ENCODE results near the gene NPY2R. TPM values are rescaled to one million over a fixed set of nuclear protein-coding genes. Genes with fewer than 3 reads are reported as not detected.

NPY2R gene
- total and polyA plus RNA-seq, 2 donors (not counting 1 experiment from before 2014, with no cell fraction given): not detected

DNA sequence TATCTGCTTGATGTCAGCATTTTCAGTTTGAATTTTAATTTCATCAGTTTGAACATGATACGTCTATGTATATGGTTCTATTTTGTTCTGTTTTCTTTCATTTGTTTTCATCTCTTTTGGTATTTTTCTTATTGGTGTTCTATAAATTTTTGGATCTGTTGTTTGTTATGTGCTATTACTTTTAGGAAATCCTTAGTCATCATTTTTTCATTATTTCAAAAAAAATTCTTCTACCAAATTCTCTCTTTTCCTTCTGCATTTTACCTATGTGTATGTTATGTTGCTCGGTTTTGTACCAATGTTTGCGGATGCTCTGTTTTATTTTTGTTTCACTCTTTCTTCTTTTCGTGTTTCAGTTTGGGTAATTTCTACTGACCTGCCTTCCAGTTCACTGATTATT, 32.8 kb downstream of the NPY2R start:
- no peak overlapping the region for H3K4me3 ChIP-seq (replicated peaks in 1 of 4; ENCODE audit: control extremely low read depth in 1 of 4, insufficient read depth in 1 of 4, low read depth in 3 of 4, low read length in 4 of 4)
- no peaks in the 10 kb centered on the region for H3K9me3 ChIP-seq (ENCODE audit: control insufficient read depth, insufficient read depth, low read depth, low read length)
- TF ChIP-seq EZH2 (IDR thresholded peaks at IDR 0.05; ENCODE audit: low read length, missing control alignments): no peak
- TF ChIP-seq, protein P1, sequence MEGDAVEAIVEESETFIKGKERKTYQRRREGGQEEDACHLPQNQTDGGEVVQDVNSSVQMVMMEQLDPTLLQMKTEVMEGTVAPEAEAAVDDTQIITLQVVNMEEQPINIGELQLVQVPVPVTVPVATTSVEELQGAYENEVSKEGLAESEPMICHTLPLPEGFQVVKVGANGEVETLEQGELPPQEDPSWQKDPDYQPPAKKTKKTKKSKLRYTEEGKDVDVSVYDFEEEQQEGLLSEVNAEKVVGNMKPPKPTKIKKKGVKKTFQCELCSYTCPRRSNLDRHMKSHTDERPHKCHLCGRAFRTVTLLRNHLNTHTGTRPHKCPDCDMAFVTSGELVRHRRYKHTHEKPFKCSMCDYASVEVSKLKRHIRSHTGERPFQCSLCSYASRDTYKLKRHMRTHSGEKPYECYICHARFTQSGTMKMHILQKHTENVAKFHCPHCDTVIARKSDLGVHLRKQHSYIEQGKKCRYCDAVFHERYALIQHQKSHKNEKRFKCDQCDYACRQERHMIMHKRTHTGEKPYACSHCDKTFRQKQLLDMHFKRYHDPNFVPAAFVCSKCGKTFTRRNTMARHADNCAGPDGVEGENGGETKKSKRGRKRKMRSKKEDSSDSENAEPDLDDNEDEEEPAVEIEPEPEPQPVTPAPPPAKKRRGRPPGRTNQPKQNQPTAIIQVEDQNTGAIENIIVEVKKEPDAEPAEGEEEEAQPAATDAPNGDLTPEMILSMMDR (conservative IDR thresholded peaks at IDR 0.05 in 1 of 2, IDR thresholded peaks at IDR 0.05 in 1 of 2; ENCODE audit: low read depth in 1 of 2, low read length in 2 of 2): no peak
- H2AFZ ChIP-seq (ENCODE audit: low read length): no peak overlapping the region
- DNase-seq (ENCODE audit: low read depth in 2 of 2): no peak
- no peaks in the 10 kb centered on the region for H3K4me1 ChIP-seq (ENCODE audit: control insufficient read depth, extremely low read depth, insufficient read depth, low read length)
- H3K36me3 ChIP-seq (ENCODE audit: control insufficient read depth, insufficient read depth, low read length): no peaks in the 10 kb centered on the region
- H3K9ac ChIP-seq (ENCODE audit: insufficient read depth, low read length): no peak overlapping the region
- H3K4me2 ChIP-seq (ENCODE audit: extremely low read depth, insufficient read depth, low read length): no peak overlapping the region
- H4K20me1 ChIP-seq (ENCODE audit: control insufficient read depth, extremely low read depth, insufficient read depth, low read length): no peaks in the 10 kb centered on the region
- H3K27ac ChIP-seq (ENCODE audit: insufficient read depth, low read length): no peak overlapping the region
- no peaks in the 10 kb centered on the region for H3K79me2 ChIP-seq (ENCODE audit: control insufficient read depth, insufficient read depth, low read length)
- H3K27me3 ChIP-seq (ENCODE audit: control insufficient read depth, insufficient read depth, low read length): no peaks in the 10 kb centered on the region

DNA sequence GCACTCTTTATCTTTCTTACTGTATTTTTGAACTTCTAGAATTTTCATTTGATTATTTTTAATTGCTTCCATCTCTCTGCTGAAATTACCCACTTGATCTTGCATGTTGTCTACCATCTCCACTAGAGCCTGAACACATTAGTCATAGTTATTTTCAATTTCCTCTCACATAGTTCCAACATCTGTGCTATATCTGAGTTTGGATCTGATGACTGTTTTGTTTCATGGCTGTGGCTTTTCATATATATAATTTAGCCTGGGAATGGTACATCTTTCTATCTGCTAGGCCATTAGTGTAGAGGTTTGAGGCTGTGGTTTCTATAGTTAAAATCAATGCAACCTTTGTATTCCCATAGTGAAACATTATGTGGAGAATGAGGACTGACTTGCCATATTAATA, 33.2 kb downstream of the NPY2R start:
- H2AFZ ChIP-seq (ENCODE audit: low read length): no peak overlapping the region
- no peaks in the 10 kb centered on the region for H4K20me1 ChIP-seq (ENCODE audit: control insufficient read depth, extremely low read depth, insufficient read depth, low read length)
- no peaks in the 10 kb centered on the region for H3K9me3 ChIP-seq (ENCODE audit: control insufficient read depth, insufficient read depth, low read depth, low read length)
- no peaks in the 10 kb centered on the region for H3K79me2 ChIP-seq (ENCODE audit: control insufficient read depth, insufficient read depth, low read length)
- TF ChIP-seq, protein P1 (conservative IDR thresholded peaks at IDR 0.05 in 1 of 2, IDR thresholded peaks at IDR 0.05 in 1 of 2; ENCODE audit: low read depth in 1 of 2, low read length in 2 of 2): no peak
- TF ChIP-seq EZH2 (IDR thresholded peaks at IDR 0.05; ENCODE audit: low read length, missing control alignments): no peak
- H3K9ac ChIP-seq (ENCODE audit: insufficient read depth, low read length): no peak overlapping the region
- DNase-seq (ENCODE audit: low read depth in 2 of 2): no peak
- no peak overlapping the region for H3K4me3 ChIP-seq (replicated peaks in 1 of 4; ENCODE audit: control extremely low read depth in 1 of 4, insufficient read depth in 1 of 4, low read depth in 3 of 4, low read length in 4 of 4)
- H3K4me1 ChIP-seq (ENCODE audit: control insufficient read depth, extremely low read depth, insufficient read depth, low read length): no peaks in the 10 kb centered on the region
- H3K36me3 ChIP-seq (ENCODE audit: control insufficient read depth, insufficient read depth, low read length): no peaks in the 10 kb centered on the region
- no peaks in the 10 kb centered on the region for H3K27me3 ChIP-seq (ENCODE audit: control insufficient read depth, insufficient read depth, low read length)
- no peak overlapping the region for H3K4me2 ChIP-seq (ENCODE audit: extremely low read depth, insufficient read depth, low read length)
- H3K27ac ChIP-seq (ENCODE audit: insufficient read depth, low read length): no peak overlapping the region

GRCh38 chr4:155245105-155245504, 36.7 kb downstream of the NPY2R start:
- no peak overlapping the region for H3K9ac ChIP-seq (ENCODE audit: insufficient read depth, low read length)
- TF ChIP-seq EZH2 (IDR thresholded peaks at IDR 0.05; ENCODE audit: low read length, missing control alignments): no peak
- TF ChIP-seq, protein P1 (conservative IDR thresholded peaks at IDR 0.05 in 1 of 2, IDR thresholded peaks at IDR 0.05 in 1 of 2; ENCODE audit: low read depth in 1 of 2, low read length in 2 of 2): no peak
- no peak for DNase-seq (ENCODE audit: low read depth in 2 of 2)

More at GRCh38 chr4:155245105-155245504, 36.7 kb downstream of the NPY2R start:
- Histone ChIP-seq H3K4me2 (ENCODE audit: extremely low read depth, insufficient read depth, low read length) (no peak overlapping the region), H3K9me3 (ENCODE audit: control insufficient read depth, insufficient read depth, low read depth, low read length) (no peaks in the 10 kb centered on the region), H3K36me3 (ENCODE audit: control insufficient read depth, insufficient read depth, low read length) (no peaks in the 10 kb centered on the region), H4K20me1 (ENCODE audit: control insufficient read depth, extremely low read depth, insufficient read depth, low read length) (no peaks in the 10 kb centered on the region), H3K27ac (ENCODE audit: insufficient read depth, low read length) (no peak overlapping the region), H3K79me2 (ENCODE audit: control insufficient read depth, insufficient read depth, low read length) (no peaks in the 10 kb centered on the region), H3K4me1 (ENCODE audit: control insufficient read depth, extremely low read depth, insufficient read depth, low read length) (no peaks in the 10 kb centered on the region), H2AFZ (ENCODE audit: low read length) (no peak overlapping the region), H3K4me3 (replicated peaks in 1 of 4; ENCODE audit: control extremely low read depth in 1 of 4, insufficient read depth in 1 of 4, low read depth in 3 of 4, low read length in 4 of 4) (no peak overlapping the region), H3K27me3 (ENCODE audit: control insufficient read depth, insufficient read depth, low read length) (no peaks in the 10 kb centered on the region)

Measured in fibroblast of lung (primary cell).